Measurements from ENCODE around the gene KAZALD1. TPM values are rescaled to one million over a fixed set of nuclear protein-coding genes. Genes with fewer than 3 reads are reported as not detected.

The KAZALD1 gene
- total and polyA plus RNA-seq, 12 donors = 3.3 to 16.5 (median 9.9) TPM

DNA sequence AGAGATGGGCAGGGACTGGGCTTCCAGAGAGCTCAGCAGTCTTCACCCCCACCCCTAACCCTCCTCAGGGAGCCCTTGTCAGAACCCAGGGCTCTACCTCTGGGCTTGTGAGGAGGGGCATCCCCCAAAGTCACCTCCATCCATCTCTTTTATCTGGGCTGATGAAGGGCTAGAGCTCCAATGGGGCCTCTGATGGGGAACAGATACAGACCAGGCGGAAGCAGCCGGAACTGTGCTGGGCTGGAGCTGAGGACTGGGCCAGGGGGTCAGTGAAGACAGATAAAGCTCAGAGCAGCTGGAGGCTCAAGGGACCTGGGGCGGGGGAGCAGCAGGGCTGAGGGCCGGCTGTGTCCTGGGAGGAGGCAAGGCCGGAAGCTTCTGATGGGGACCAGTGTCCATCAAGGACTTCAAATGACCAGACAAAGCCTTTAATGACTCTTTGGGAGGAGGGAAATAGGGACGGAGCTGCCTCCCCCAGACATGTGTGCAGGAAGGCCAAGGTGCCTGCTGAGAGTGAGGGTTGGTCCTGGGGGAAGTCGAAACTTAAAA, 10.2 kb downstream of the KAZALD1 start:
- DNase-seq (no peak), ATAC-seq (peak in 1 of 8 donors; percentile 29)
- 36 to 48% methylated on average over 7 of the region's 7 CpGs for WGBS, 2 donors
- TF ChIP-seq CTCF (IDR thresholded peaks at IDR 0.05) = no peak
- Histone ChIP-seq H3K36me3 (no peaks in the 10 kb centered on the region), H3K27ac (peak overlapping the region in 1 of 10 donors; percentile 69), H3K9me3 (no peaks in the 10 kb centered on the region), H3K4me3 (no peak overlapping the region), H3K4me1 (peaks cover 0 to 43% (median 16%) of the 10 kb centered on the region in 9 donors), H3K27me3 (peaks cover 0 to 57% (median 52%) of the 10 kb centered on the region in 7 donors)
- intact Hi-C loops (cut with DNase I) = no loop called here

DNA sequence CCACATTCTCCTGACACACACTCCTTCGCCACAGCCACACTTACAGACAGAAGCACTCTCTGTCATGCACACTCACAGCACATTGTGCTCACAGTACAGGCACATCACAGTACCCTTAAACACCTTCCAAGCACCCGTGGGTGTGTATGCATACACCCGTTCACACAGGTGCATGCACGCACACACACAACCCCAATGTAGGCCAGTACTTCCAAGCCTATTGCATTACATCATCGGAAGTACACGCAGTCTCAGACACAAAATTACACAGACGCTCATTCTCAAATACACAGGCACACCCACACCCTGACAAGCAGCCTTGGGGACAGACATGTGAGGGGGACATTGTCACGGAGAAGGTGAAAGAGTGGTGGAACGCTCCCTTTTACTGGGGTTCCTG, 11.1 kb downstream of the KAZALD1 start:
- no peak overlapping the region for H3K27ac ChIP-seq
- 57 to 65% methylated on average over 9 of the region's 9 CpGs for WGBS, 2 donors
- peaks cover 0 to 65% (median 53%) of the 10 kb centered on the region in 7 donors for H3K27me3 ChIP-seq
- H3K9me3 ChIP-seq = no peaks in the 10 kb centered on the region
- H3K4me1 ChIP-seq = peaks cover 0 to 33% (median 10%) of the 10 kb centered on the region in 9 donors
- ATAC-seq (no peak), DNase-seq (no peak)
- H3K4me3 ChIP-seq = no peak overlapping the region
- no peak for TF ChIP-seq CTCF (IDR thresholded peaks at IDR 0.05)
- H3K36me3 ChIP-seq = no peaks in the 10 kb centered on the region
- intact Hi-C loops (cut with DNase I) = no loop called here

DNA sequence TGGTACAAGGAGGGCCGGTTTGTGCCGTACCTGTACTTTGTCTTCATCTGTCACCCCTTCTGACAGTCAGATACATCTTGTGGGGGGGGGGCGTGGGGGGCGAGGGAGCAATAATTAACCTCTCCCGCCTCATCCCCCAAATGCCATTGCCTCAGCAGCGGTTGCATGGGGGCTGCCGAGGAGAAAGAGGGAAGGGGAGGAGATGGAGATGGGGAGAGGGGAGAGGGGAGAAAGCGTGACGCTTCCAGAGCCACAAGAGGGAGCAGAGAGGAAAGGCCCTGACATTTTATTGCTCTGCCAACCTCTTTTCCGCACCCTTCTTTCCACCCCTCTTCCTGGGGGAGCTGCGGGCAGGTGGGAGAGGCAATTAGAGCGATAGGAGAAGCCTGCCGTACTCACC, 11.8 kb downstream of the KAZALD1 start:
- ATAC-seq (no peak), DNase-seq (no peak)
- no peaks in the 10 kb centered on the region for H3K36me3 ChIP-seq
- TF ChIP-seq CTCF (IDR thresholded peaks at IDR 0.05) = no peak
- 10 to 23% methylated on average over 13 of the region's 13 CpGs for WGBS, 2 donors
- H3K27me3 ChIP-seq = peaks cover 0 to 71% (median 56%) of the 10 kb centered on the region in 7 donors
- H3K4me1 ChIP-seq = peaks cover 0 to 32% (median 10%) of the 10 kb centered on the region in 9 donors
- H3K4me3 ChIP-seq = no peak overlapping the region
- intact Hi-C loops (cut with DNase I) = no loop called here
- H3K27ac ChIP-seq = no peak overlapping the region
- H3K9me3 ChIP-seq = no peaks in the 10 kb centered on the region

DNA sequence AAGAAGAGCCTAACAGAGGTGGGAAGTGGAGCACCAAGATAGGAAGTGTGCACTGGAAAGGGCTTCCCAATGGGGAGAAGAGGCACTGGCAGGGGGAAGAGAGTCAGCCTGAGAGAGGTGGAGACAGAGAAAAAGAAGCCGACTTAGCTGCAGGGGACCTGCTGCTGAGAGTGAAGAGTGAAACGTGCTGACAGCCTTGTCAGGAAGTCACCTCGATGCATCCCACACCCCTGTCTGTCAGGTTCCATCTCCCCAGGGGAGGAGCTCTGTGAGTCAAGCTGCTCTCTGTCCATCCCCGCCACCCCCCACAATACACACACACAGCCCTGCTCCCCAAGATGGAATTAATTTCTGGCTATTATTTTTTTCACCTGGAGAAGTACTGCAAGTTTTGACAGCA, 14.0 kb downstream of the KAZALD1 start:
- no peak overlapping the region for H3K27ac ChIP-seq
- no peak for TF ChIP-seq CTCF (IDR thresholded peaks at IDR 0.05)
- intact Hi-C loops (cut with DNase I) = no loop called here
- WGBS, 2 donors = 5 to 15% methylated on average over 4 of the region's 4 CpGs
- no peak for DNase-seq
- no peaks in the 10 kb centered on the region for H3K9me3 ChIP-seq
- ATAC-seq = no peak
- peaks cover 0 to 24% (median 10%) of the 10 kb centered on the region in 9 donors for H3K4me1 ChIP-seq
- no peak overlapping the region for H3K4me3 ChIP-seq
- no peaks in the 10 kb centered on the region for H3K36me3 ChIP-seq
- H3K27me3 ChIP-seq = peaks cover 0 to 85% (median 76%) of the 10 kb centered on the region in 7 donors
